H1 (cell line): Measurements from ENCODE around the gene PRIMPOL. TPM values are rescaled to one million over a fixed set of nuclear protein-coding genes. Genes with fewer than 3 reads are reported as not detected.

Experiments
- CTCF ChIA-PET: fragments of 300-600 bp; sonication (Branson Sonifier 250); formaldehyde crosslinking; loops from one replicate; lab custom pipeline; 2021; ENCODE audit not compliant: partially characterized antibody; lab: Charles Lee
- POLR2A ChIA-PET: fragments of 300-600 bp; sonication (Branson Sonifier 250); formaldehyde crosslinking; loops from one replicate; lab custom pipeline; 2021; ENCODE audit warnings: inconsistent platforms; ENCODE audit not compliant: partially characterized antibody; lab: Charles Lee
- DNase-seq, 2 experiments: peaks; one replicate each; pipeline versions ENCODE4 v3.0.0 to v3.0.0-alpha.2; 2010 to 2022; ENCODE audit warnings: low spot score in 2 of 2, low read depth in 1 of 2, mixed read lengths in 1 of 2
- FAIRE-seq: peaks from 2 replicates; lab custom pipeline; 2011; peaks lifted over from hg19 to GRCh38; lab: Jason Lieb, UNC
- H2AFZ ChIP-seq: 2 replicates; pipeline ENCODE4 v1.8.1; 2012; ENCODE audit warnings: low read length, inconsistent platforms
- H2AK5ac ChIP-seq: 2 replicates; pipeline ENCODE4 v1.6.1; 2013; ENCODE audit warnings: low read depth, low read length
- H2BK120ac ChIP-seq: replicated peaks from 2 replicates; pipeline ENCODE3; 2013; ENCODE audit warnings: low read depth, low read length, inconsistent platforms
- H2BK12ac ChIP-seq: 2 replicates; pipeline ENCODE4 v1.6.1; 2013; ENCODE audit warnings: low read depth, low read length
- H2BK15ac ChIP-seq: 2 replicates; pipeline ENCODE4 v1.6.1; 2013; ENCODE audit warnings: low read length
- H2BK20ac ChIP-seq: 2 replicates; pipeline ENCODE4 v1.6.1; 2013; ENCODE audit warnings: low read length
- H2BK5ac ChIP-seq: 2 replicates; pipeline ENCODE4 v1.6.1; 2013; ENCODE audit warnings: low read depth, low read length
- H3K14ac ChIP-seq: 2 replicates; pipeline ENCODE4 v1.6.1; 2013; ENCODE audit warnings: inconsistent platforms; ENCODE audit not compliant: insufficient read length
- H3K18ac ChIP-seq: 2 replicates; pipeline ENCODE4 v1.6.1; 2013; ENCODE audit warnings: low read length; ENCODE audit errors: extremely low read depth
- H3K23ac ChIP-seq: 2 replicates; pipeline ENCODE4 v1.6.1; 2013; ENCODE audit warnings: inconsistent platforms; ENCODE audit not compliant: insufficient read length
- H3K23me2 ChIP-seq: 2 replicates; pipeline ENCODE4 v1.6.1; 2013; ENCODE audit warnings: low read depth, low read length
- H3K27ac ChIP-seq: 2 replicates; pipeline ENCODE4 v1.6.1; 2011; ENCODE audit warnings: low read depth, low read length, inconsistent platforms
- H3K27me3 ChIP-seq, 4 experiments: replicated peaks in 1 of 4; 1 replicate in 1 of 4; 2 replicates in 3 of 4; pipeline versions ENCODE4 v1.6.1 to v1.8.1; 2011 to 2013; ENCODE audit warnings: low read length in 3 of 4, mild to moderate bottlenecking in 3 of 4, inconsistent platforms in 2 of 4, mixed read lengths in 2 of 4, moderate library complexity in 1 of 4; ENCODE audit not compliant: control insufficient read depth in 3 of 4, insufficient read depth in 3 of 4; ENCODE audit errors: extremely low read depth in 1 of 4
- H3K36me3 ChIP-seq, 4 experiments: 2 replicates each; pipeline versions ENCODE4 v1.6.1 to v1.8.1; 2011 to 2013; ENCODE audit warnings: mild to moderate bottlenecking in 4 of 4, low read length in 3 of 4, moderate library complexity in 2 of 4, control low read depth in 1 of 4, inconsistent platforms in 1 of 4; ENCODE audit not compliant: insufficient read depth in 4 of 4, control insufficient read depth in 2 of 4
- H3K4ac ChIP-seq: replicated peaks from 2 replicates; pipeline ENCODE3; 2013; ENCODE audit warnings: low read length, low read depth, mixed read lengths, inconsistent platforms; ENCODE audit not compliant: insufficient read length
- H3K4me1 ChIP-seq, 4 experiments: replicated peaks in 1 of 4; 1 replicate in 1 of 4; 2 replicates in 3 of 4; pipeline versions ENCODE4 v1.6.1 to v1.8.1; 2011 to 2013; ENCODE audit warnings: low read length in 3 of 4, inconsistent platforms in 2 of 4, mixed read lengths in 1 of 4; ENCODE audit not compliant: insufficient read depth in 4 of 4, control insufficient read depth in 3 of 4
- H3K4me2 ChIP-seq, 2 experiments: 2 replicates each; pipeline versions ENCODE4 v1.6.1 to v1.8.1; 2011 to 2013; ENCODE audit warnings: low read depth in 2 of 2, low read length in 2 of 2, control low read depth in 1 of 2, inconsistent platforms in 1 of 2, mild to moderate bottlenecking in 1 of 2; ENCODE audit not compliant: insufficient read depth in 1 of 2
- H3K4me3 ChIP-seq, 4 experiments: fragments of 200-600, 300-600 bp in 1 of 4; sonication (generic), shearing (Covaris generic), sonication (Bioruptor Twin) in 1 of 4; 2 replicates each; pipeline versions ENCODE4 v1.5.1 to v1.8.1; 2011 to 2016; ENCODE audit warnings: low read length in 4 of 4, low read depth in 3 of 4, control low read depth in 2 of 4, inconsistent platforms in 2 of 4, mild to moderate bottlenecking in 2 of 4, mixed read lengths in 1 of 4, moderate library complexity in 1 of 4; ENCODE audit not compliant: insufficient read depth in 2 of 4; ENCODE audit errors: extremely low read depth in 1 of 4
- H3K56ac ChIP-seq: replicated peaks from 2 replicates; pipeline ENCODE3; 2013; ENCODE audit warnings: low read depth, mild to moderate bottlenecking, mixed read lengths, low read length, inconsistent platforms; ENCODE audit not compliant: insufficient read length
- H3K79me1 ChIP-seq: 2 replicates; pipeline ENCODE4 v1.6.1; 2013; ENCODE audit warnings: low read depth, low read length, control low read depth
- H3K79me2 ChIP-seq, 2 experiments: 2 replicates each; pipeline versions ENCODE4 v1.6.1 to v1.8.1; 2012 to 2013; ENCODE audit warnings: low read length in 2 of 2, mild to moderate bottlenecking in 2 of 2, inconsistent platforms in 1 of 2; ENCODE audit not compliant: insufficient read depth in 2 of 2, control insufficient read depth in 1 of 2
- H3K9ac ChIP-seq, 4 experiments: replicated peaks in 1 of 4; 1 replicate in 1 of 4; 2 replicates in 3 of 4; pipeline versions ENCODE4 v1.6.1 to v1.8.1; 2011 to 2013; ENCODE audit warnings: low read depth in 3 of 4, low read length in 3 of 4, control low read depth in 2 of 4, mild to moderate bottlenecking in 2 of 4, moderate library complexity in 2 of 4, inconsistent platforms in 1 of 4; ENCODE audit errors: extremely low read depth in 1 of 4
- H3K9me3 ChIP-seq, 2 experiments: 2 replicates each; pipeline versions ENCODE4 v1.6.1 to v1.8.1; 2012 to 2013; ENCODE audit warnings: mild to moderate bottlenecking in 2 of 2, moderate library complexity in 2 of 2, control low read depth in 1 of 2, inconsistent platforms in 1 of 2, low read depth in 1 of 2, low read length in 1 of 2, mixed read lengths in 1 of 2; ENCODE audit not compliant: insufficient read depth in 2 of 2
- H4K20me1 ChIP-seq, 2 experiments: replicated peaks in 1 of 2; 2 replicates each; pipeline versions ENCODE3 to v1.8.1; 2011 to 2013; ENCODE audit warnings: inconsistent platforms in 2 of 2, low read length in 2 of 2, mild to moderate bottlenecking in 1 of 2; ENCODE audit not compliant: insufficient read depth in 2 of 2, control insufficient read depth in 1 of 2
- H4K5ac ChIP-seq: 2 replicates; pipeline ENCODE4 v1.6.1; 2013; ENCODE audit warnings: low read length, low read depth, mixed read lengths, inconsistent platforms; ENCODE audit not compliant: insufficient read length
- H4K8ac ChIP-seq: 2 replicates; pipeline ENCODE4 v1.8.0; 2013; ENCODE audit warnings: mild to moderate bottlenecking, moderate library complexity, low read length, inconsistent platforms; ENCODE audit not compliant: insufficient read depth; ENCODE audit errors: extremely low read depth
- H4K91ac ChIP-seq: replicated peaks from 2 replicates; pipeline ENCODE3; 2013; ENCODE audit warnings: low read length, mixed read lengths, inconsistent platforms; ENCODE audit not compliant: insufficient read length
- ASH2L ChIP-seq: fragments of 200-600, 300-600 bp; sonication (generic); IDR thresholded peaks from one replicate; pipeline ENCODE4 v1.7.1; 2017; ENCODE audit warnings: low read length
- CBX5 ChIP-seq: fragments of 300-800, 300-1000 bp; sonication (generic); IDR thresholded peaks from 2 replicates; pipeline ENCODE4 v1.7.1; 2016; ENCODE audit warnings: antibody characterized with exemption, low read length, low read depth
- E2F6 ChIP-seq: IDR thresholded peaks from 2 replicates; pipeline ENCODE4 v1.6.1; 2012; ENCODE audit warnings: inconsistent platforms
- GTF2F1 ChIP-seq: IDR thresholded peaks from 2 replicates; pipeline ENCODE4 v1.6.1; 2012; ENCODE audit warnings: low read depth, low read length, improper control_type of control experiment, borderline replicate concordance
- JUN ChIP-seq: IDR thresholded peaks from 2 replicates; pipeline ENCODE4 v1.6.1; 2011; ENCODE audit warnings: low read depth, mild to moderate bottlenecking, improper control_type of control experiment, low read length
- KDM5A ChIP-seq: fragments of 200-600 bp; IDR thresholded peaks from 2 replicates; pipeline ENCODE4 v1.7.1; 2012; ENCODE audit warnings: mild to moderate bottlenecking, low read length, inconsistent platforms, mixed read lengths
- MAFK ChIP-seq: IDR thresholded peaks from 2 replicates; pipeline ENCODE4 v1.6.1; 2012; ENCODE audit warnings: low read depth, mild to moderate bottlenecking, improper control_type of control experiment, low read length
- POLR2AphosphoS5 ChIP-seq: IDR thresholded peaks from 2 replicates; pipeline ENCODE4 v1.6.1; 2011; ENCODE audit warnings: low read depth, low read length
- POU5F1 ChIP-seq: IDR thresholded peaks from 2 replicates; pipeline ENCODE4 v1.6.1; 2011; ENCODE audit warnings: low read depth, mild to moderate bottlenecking, low read length, moderate library complexity
- RFX5 ChIP-seq: IDR thresholded peaks from 2 replicates; pipeline ENCODE4 v1.6.1; 2011; ENCODE audit warnings: low read depth, low read length, improper control_type of control experiment, borderline replicate concordance
- RNF2 ChIP-seq: fragments of 200-900, 300-1000 bp; sonication (generic); IDR thresholded peaks from 2 replicates; pipeline ENCODE4 v1.7.1; 2016; ENCODE audit warnings: borderline replicate concordance, low read depth, mild to moderate bottlenecking, antibody characterized with exemption, low read length; ENCODE audit not compliant: poor library complexity, severe bottlenecking; ENCODE audit errors: missing control alignments
- SIN3A ChIP-seq, 2 experiments: IDR thresholded peaks in 1 of 2; conservative IDR thresholded peaks in 1 of 2; 2 replicates each; pipeline ENCODE4 v1.6.1; 2011 to 2012; ENCODE audit warnings: low read length in 2 of 2, improper control_type of control experiment in 1 of 2, low read depth in 1 of 2, mild to moderate bottlenecking in 1 of 2
- TAF1 ChIP-seq: IDR thresholded peaks from 2 replicates; pipeline ENCODE4 v1.6.1; 2011; ENCODE audit warnings: mild to moderate bottlenecking, low read depth, low read length
- WGBS, 2 experiments: shearing (Covaris generic) in 1 of 2; methylation state at CpG; one replicate each; pipeline versions ENCODE4 v1.1.6 to v1.1.7; 2013 to 2015; ENCODE audit warnings: low lambda C conversion rate in 2 of 2, mixed read lengths in 2 of 2, inconsistent platforms in 1 of 2, low coverage in 1 of 2, missing lambda C conversion rate in 1 of 2; ENCODE audit not compliant: insufficient replicate concordance in 2 of 2, insufficient coverage in 1 of 2, insufficient read length in 1 of 2; ENCODE audit errors: extremely low coverage in 1 of 2, missing lambda C conversion rate in 1 of 2; 5-methylcytosine and 5-hydroxymethylcytosine counted together
- polyA plus RNA-seq, 7 experiments: library from polyadenylated mRNA; depleted of rRNA in 3 of 7; stranded (reverse) in 5 of 7; unstranded in 2 of 7; fragments of >200 nt in 5 of 7; fragments of 200-250 nt in 2 of 7; gene quantifications; 1 replicate in 5 of 7; 2 replicates in 1 of 7; 4 replicates in 1 of 7; pipeline versions ENCODE4 v1.2.1 to v1.2.3, GENCODE V29; 2011 to 2013; ENCODE audit warnings: missing spikeins in 2 of 7, mixed read lengths in 2 of 7
- total RNA-seq: library from RNA; stranded (reverse); fragmentation: NEBNext Ultra II Directional; extraction: Animal tissue kit (Norgen Biotek cat#: 25700); gene quantifications from 2 replicates; pipeline ENCODE4 v1.2.1, GENCODE V29; 2021

The PRIMPOL gene
- total and polyA plus RNA-seq, 2 of the 8 experiments (the other 6 are each of a cell fraction or from before 2014, with no cell fraction given), result 4.4 to 6.7 TPM

- DNase-seq (no peak), FAIRE-seq (no peak)
- H4K8ac ChIP-seq, result no peak overlapping the region
- H2BK12ac ChIP-seq, result no peak overlapping the region
- no peak overlapping the region for H2BK120ac ChIP-seq
- H2AK5ac ChIP-seq, result no peak overlapping the region
- no peak overlapping the region for H4K5ac ChIP-seq
- H2BK5ac ChIP-seq, result no peak overlapping the region
- no peaks in the 10 kb centered on the region for H4K20me1 ChIP-seq
- H3K23me2 ChIP-seq, result no peaks in the 10 kb centered on the region
- H3K79me1 ChIP-seq, result no peaks in the 10 kb centered on the region
- no peak overlapping the region for H3K4me3 ChIP-seq
- H3K14ac ChIP-seq, result no peak overlapping the region
- no peaks in the 10 kb centered on the region for H3K27me3 ChIP-seq
- H3K36me3 ChIP-seq, result no peaks in the 10 kb centered on the region; a peak in 1 of 8 replicates
- ChIA-PET POLR2A (interaction anchor here (0.9 kb wide), 1 partner anchor 28 kb away, joined by 3 read pairs; no protein-coding TSS in a partner anchor), CTCF (no interaction called here)
- no peak overlapping the region for H3K27ac ChIP-seq
- H3K4ac ChIP-seq, result no peak overlapping the region
- 94% methylated on average over 9 of the region's 9 CpGs; no CpG with 5 or more reads in 1 of the 2 experiments for WGBS, 2 experiments
- no peak overlapping the region for H3K23ac ChIP-seq
- H2AFZ ChIP-seq, result no peak overlapping the region
- H3K56ac ChIP-seq, result no peak overlapping the region
- no peak overlapping the region for H3K18ac ChIP-seq
- H3K9me3 ChIP-seq, result no peaks in the 10 kb centered on the region
- no peaks in the 10 kb centered on the region for H3K79me2 ChIP-seq
- no peak overlapping the region for H2BK15ac ChIP-seq
- H3K9ac ChIP-seq, result peak overlapping the region in 1 of 4 experiments; percentile 21; a peak in 2 of 7 replicates
- no peak overlapping the region for H2BK20ac ChIP-seq
- no peaks in the 10 kb centered on the region for H3K4me1 ChIP-seq
- no peak overlapping the region for H3K4me2 ChIP-seq
- H4K91ac ChIP-seq, result no peak overlapping the region
- TF ChIP-seq MAFK (no peak), TAF1 (no peak), CBX5 (no peak), GTF2F1 (no peak), SIN3A (conservative IDR thresholded peaks at IDR 0.05 in 1 of 2, IDR thresholded peaks at IDR 0.05 in 1 of 2; ENCODE audit: low read depth in 1 of 2, low read length in 2 of 2) (no peak), KDM5A (no peak), POLR2AphosphoS5 (no peak), RNF2 (no peak), RFX5 (no peak), E2F6 (no peak), JUN (no peak), POU5F1 (no peak), ASH2L (no peak)
These were observed 19.1 kb downstream of the PRIMPOL start for GRCh38 chr4:184668511-184669114.
